MCF 10A (cell line): ENCODE data around the gene LRTM2. TPM values are rescaled to one million over a fixed set of nuclear protein-coding genes. Genes with fewer than 3 reads are reported as not detected.

Experiments
- BruUV-seq: library from RNA; stranded (reverse); fragments of 400-500 nt; replicated peaks from 2 replicates; lab custom pipeline; 2021; lab: Mats Ljungman, UMichigan
- CTCF ChIA-PET: fragments of 300-600 bp; sonication (Branson Sonifier 250); formaldehyde crosslinking; extraction: SDS; loops from one replicate; lab custom pipeline; 2021; ENCODE audit warnings: antibody characterized with exemption, inconsistent platforms; lab: Yijun Ruan, JAX
- POLR2A ChIA-PET: fragments of 300-600, 350-650 bp; sonication (Branson Sonifier 250); formaldehyde crosslinking; extraction: SDS; loops from one replicate; lab custom pipeline; 2020; ENCODE audit warnings: antibody characterized with exemption, inconsistent platforms; lab: Yijun Ruan, JAX
- DNase-seq: peaks from one replicate; pipeline ENCODE4 v3.0.0-alpha.2; 2018; ENCODE audit not compliant: unreplicated experiment
- H3K27ac Mint-ChIP-seq: one replicate; pipeline ENCODE4 v1.8.0; 2022; ENCODE audit warnings: mild to moderate bottlenecking, low read depth, mixed read lengths; ENCODE audit not compliant: unreplicated experiment
- H3K27me3 Mint-ChIP-seq: one replicate; pipeline ENCODE4 v1.8.0; 2022; ENCODE audit warnings: mixed read lengths; ENCODE audit not compliant: insufficient read depth, unreplicated experiment
- H3K36me3 Mint-ChIP-seq: one replicate; pipeline ENCODE4 v1.8.0; 2022; ENCODE audit warnings: mild to moderate bottlenecking, moderate library complexity, mixed read lengths; ENCODE audit not compliant: insufficient read depth, unreplicated experiment
- H3K4me1 Mint-ChIP-seq: one replicate; pipeline ENCODE4 v1.8.0; 2022; ENCODE audit warnings: mixed read lengths; ENCODE audit not compliant: insufficient read depth, unreplicated experiment
- H3K4me3 Mint-ChIP-seq: one replicate; pipeline ENCODE4 v1.8.0; 2022; ENCODE audit warnings: mild to moderate bottlenecking, moderate library complexity, mixed read lengths; ENCODE audit not compliant: unreplicated experiment
- H3K9me3 Mint-ChIP-seq: one replicate; pipeline ENCODE4 v1.8.0; 2022; ENCODE audit warnings: mixed read lengths; ENCODE audit not compliant: unreplicated experiment
- intact Hi-C: fragments of 100-400 bp; cut with micrococcal nuclease; formaldehyde crosslinking; loops from 2 replicates; pipeline ENCODE4 v1.14.1; 2022
- total RNA-seq: library from RNA; stranded (reverse); gene quantifications from 2 replicates; pipeline ENCODE4 v1.2.3, GENCODE V29; 2022
- TF ChIP-seq, protein P1 (sequence below): fragments of 200-600 bp; IDR thresholded peaks from one replicate; pipeline ENCODE4 v1.8.0; 2022; ENCODE audit warnings: antibody characterized with exemption, mild to moderate bottlenecking; ENCODE audit not compliant: unreplicated experiment

LRTM2 gene
- total RNA-seq, 1 experiment from 2014 or later = not detected

DNA sequence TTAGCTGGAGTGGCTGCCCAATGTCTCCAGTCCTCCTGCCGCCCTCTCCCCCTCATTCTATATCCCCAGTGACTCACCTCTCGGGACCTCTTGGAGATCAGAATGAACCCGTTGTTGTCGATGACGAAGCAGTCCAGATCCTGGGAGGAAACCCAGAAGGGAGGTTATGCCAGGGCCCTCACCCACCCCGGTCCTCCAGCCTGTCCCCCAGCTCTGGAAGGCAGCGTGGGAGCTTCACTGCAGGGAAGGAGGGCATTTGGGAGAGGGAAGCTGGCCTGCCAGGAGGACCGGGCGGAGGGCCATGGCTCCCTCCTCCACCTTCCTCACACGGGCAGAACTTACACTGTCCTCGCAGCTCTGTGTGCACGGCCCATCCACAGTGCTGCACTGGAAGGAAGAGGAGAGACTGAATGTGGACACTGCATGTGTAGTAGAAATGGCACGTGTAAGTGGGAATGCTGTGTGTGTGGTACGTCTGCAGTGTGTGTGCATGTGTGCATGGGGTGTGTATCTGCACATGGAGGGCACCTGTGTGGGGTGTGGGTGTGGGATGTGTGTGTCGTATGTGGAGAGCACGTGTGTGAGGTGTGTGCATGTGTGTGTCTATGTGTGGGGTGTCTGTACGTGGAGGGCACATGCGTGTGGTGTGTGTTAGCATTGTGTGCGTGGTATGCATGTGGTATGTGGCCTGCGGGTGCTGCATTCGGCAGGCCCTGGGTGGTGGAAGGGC, 10.0 kb upstream of the LRTM2 start:
- TF ChIP-seq, protein P1, sequence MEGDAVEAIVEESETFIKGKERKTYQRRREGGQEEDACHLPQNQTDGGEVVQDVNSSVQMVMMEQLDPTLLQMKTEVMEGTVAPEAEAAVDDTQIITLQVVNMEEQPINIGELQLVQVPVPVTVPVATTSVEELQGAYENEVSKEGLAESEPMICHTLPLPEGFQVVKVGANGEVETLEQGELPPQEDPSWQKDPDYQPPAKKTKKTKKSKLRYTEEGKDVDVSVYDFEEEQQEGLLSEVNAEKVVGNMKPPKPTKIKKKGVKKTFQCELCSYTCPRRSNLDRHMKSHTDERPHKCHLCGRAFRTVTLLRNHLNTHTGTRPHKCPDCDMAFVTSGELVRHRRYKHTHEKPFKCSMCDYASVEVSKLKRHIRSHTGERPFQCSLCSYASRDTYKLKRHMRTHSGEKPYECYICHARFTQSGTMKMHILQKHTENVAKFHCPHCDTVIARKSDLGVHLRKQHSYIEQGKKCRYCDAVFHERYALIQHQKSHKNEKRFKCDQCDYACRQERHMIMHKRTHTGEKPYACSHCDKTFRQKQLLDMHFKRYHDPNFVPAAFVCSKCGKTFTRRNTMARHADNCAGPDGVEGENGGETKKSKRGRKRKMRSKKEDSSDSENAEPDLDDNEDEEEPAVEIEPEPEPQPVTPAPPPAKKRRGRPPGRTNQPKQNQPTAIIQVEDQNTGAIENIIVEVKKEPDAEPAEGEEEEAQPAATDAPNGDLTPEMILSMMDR = no peak
- DNase-seq = peak; percentile 19
- intact Hi-C loops = no loop called here
- ChIA-PET CTCF (interaction anchor here (1.8 kb wide), 1 partner anchor 130 kb away, joined by 6 read pairs; no protein-coding TSS in a partner anchor), POLR2A (interaction anchor here (0.6 kb wide), 1 partner anchor 878 kb away, joined by 3 read pairs; no protein-coding TSS in a partner anchor)
- Mint-ChIP-seq H3K36me3 (no peaks in the 10 kb centered on the region), H3K27me3 (peaks cover 7% of the 10 kb centered on the region), H3K4me1 (peaks cover 5% of the 10 kb centered on the region), H3K9me3 (no peaks in the 10 kb centered on the region), H3K27ac (no peak overlapping the region), H3K4me3 (no peak overlapping the region)
- no TSS peak for BruUV-seq

- CTCF ChIA-PET = interaction anchor here (1.8 kb wide), 1 partner anchor 129 kb away, joined by 6 read pairs; no protein-coding TSS in a partner anchor
- no peaks in the 10 kb centered on the region for H3K36me3 Mint-ChIP-seq
- no peaks in the 10 kb centered on the region for H3K9me3 Mint-ChIP-seq
- H3K4me3 Mint-ChIP-seq = no peak overlapping the region
- BruUV-seq = no TSS peak
- TF ChIP-seq, protein P1 = no peak
- intact Hi-C loops = no loop called here
- POLR2A ChIA-PET = no interaction called here
- peaks cover 12% of the 10 kb centered on the region for H3K27me3 Mint-ChIP-seq
- H3K4me1 Mint-ChIP-seq = peaks cover 5% of the 10 kb centered on the region
- H3K27ac Mint-ChIP-seq = no peak overlapping the region
- DNase-seq = no peak
These were observed 9.5 kb upstream of the LRTM2 start for GRCh38 chr12:1810931-1811280.

- Mint-ChIP-seq H3K27ac (no peak overlapping the region), H3K27me3 (peaks cover 17% of the 10 kb centered on the region), H3K4me3 (no peak overlapping the region), H3K36me3 (no peaks in the 10 kb centered on the region), H3K9me3 (no peaks in the 10 kb centered on the region), H3K4me1 (peaks cover 5% of the 10 kb centered on the region)
- POLR2A ChIA-PET = no interaction called here
- CTCF ChIA-PET = interaction anchor here (1.8 kb wide), 1 partner anchor 129 kb away, joined by 6 read pairs; no protein-coding TSS in a partner anchor
- DNase-seq = no peak
- BruUV-seq = no TSS peak
- intact Hi-C loops = no loop called here
- TF ChIP-seq, protein P1 = no peak
These were observed 9.0 kb upstream of the LRTM2 start for GRCh38 chr12:1811281-1811947.

DNA sequence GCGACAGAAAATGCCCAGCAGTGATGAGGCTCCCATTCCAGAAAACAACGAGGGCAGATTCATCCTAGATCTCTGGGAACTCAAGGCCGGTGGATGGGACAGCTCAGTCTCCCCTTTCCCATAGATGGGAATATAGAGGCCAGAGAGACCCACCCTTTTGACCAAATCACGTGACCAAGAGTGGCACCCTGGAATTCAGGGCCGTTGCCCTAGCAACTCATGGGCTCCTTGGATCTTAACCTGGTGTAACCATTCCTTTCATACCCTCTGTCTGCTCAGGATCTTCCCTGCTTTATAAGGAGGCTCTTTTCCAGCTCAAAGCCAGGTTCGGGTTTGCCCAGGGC, 8.4 kb upstream of the LRTM2 start:
- H3K27me3 Mint-ChIP-seq = peaks cover 22% of the 10 kb centered on the region
- CTCF ChIA-PET = interaction anchor here (0.5 to 1.8 kb wide), 2 partner anchors 128 to 141 kb away, joined by 3 to 6 read pairs; no protein-coding TSS in a partner anchor

More for the DNA sequence above, 8.4 kb upstream of the LRTM2 start:
- BruUV-seq = no TSS peak
- peak overlapping the region; percentile 63 for H3K27ac Mint-ChIP-seq
- TF ChIP-seq, protein P1 = no peak
- H3K4me1 Mint-ChIP-seq = peaks cover 5% of the 10 kb centered on the region
- no peaks in the 10 kb centered on the region for H3K36me3 Mint-ChIP-seq
- no peaks in the 10 kb centered on the region for H3K9me3 Mint-ChIP-seq
- intact Hi-C loops = no loop called here
- no peak for DNase-seq
- H3K4me3 Mint-ChIP-seq = no peak overlapping the region
- POLR2A ChIA-PET = no interaction called here
